Keratinocyte (primary cell): ENCODE data around the gene HSPBP1. TPM values are rescaled to one million over a fixed set of nuclear protein-coding genes. Genes with fewer than 3 reads are reported as not detected.

ENCODE experiments used
- DNase-seq: peaks from one replicate; pipeline ENCODE4 v3.0.0-alpha.2; 2011; ENCODE audit warnings: low read depth, missing footprints, low spot score
- FAIRE-seq: peaks from 2 replicates; lab custom pipeline; 2011; peaks lifted over from hg19 to GRCh38; lab: Jason Lieb, UNC
- H2AFZ ChIP-seq: 2 replicates; pipeline ENCODE4 v1.6.0; 2012; ENCODE audit warnings: low read length, control low read depth, inconsistent platforms; ENCODE audit not compliant: control insufficient read depth
- H3K27ac ChIP-seq: 2 replicates; pipeline ENCODE4 v1.5.1; 2011; ENCODE audit warnings: low read length; ENCODE audit not compliant: control insufficient read depth, insufficient read depth
- H3K27me3 ChIP-seq: 3 replicates; pipeline ENCODE4 v1.6.0; 2011; ENCODE audit warnings: low read length; ENCODE audit not compliant: control insufficient read depth, insufficient read depth; ENCODE audit errors: extremely low read depth
- H3K36me3 ChIP-seq, 2 experiments: 2 replicates in 1 of 2; 3 replicates in 1 of 2; pipeline ENCODE4 v1.5.1; 2011; ENCODE audit warnings: low read length in 2 of 2, mild to moderate bottlenecking in 1 of 2; ENCODE audit not compliant: control insufficient read depth in 2 of 2, insufficient read depth in 2 of 2; ENCODE audit errors: extremely low read depth in 1 of 2
- H3K4me1 ChIP-seq: 3 replicates; pipeline ENCODE4 v1.5.1; 2011; ENCODE audit warnings: low read length; ENCODE audit not compliant: control insufficient read depth, insufficient read depth; ENCODE audit errors: extremely low read depth
- H3K4me2 ChIP-seq: 3 replicates; pipeline ENCODE4 v1.6.0; 2011; ENCODE audit warnings: low read depth, low read length; ENCODE audit not compliant: control insufficient read depth, insufficient read depth; ENCODE audit errors: extremely low read depth
- H3K4me3 ChIP-seq, 3 experiments: fragments of 200-600 bp in 1 of 3; sonication (generic) in 1 of 3; 2 replicates in 2 of 3; 3 replicates in 1 of 3; pipeline ENCODE4 v1.5.1; 2011 to 2016; ENCODE audit warnings: low read length in 3 of 3, mild to moderate bottlenecking in 3 of 3, control low read depth in 2 of 3, inconsistent platforms in 1 of 3, low read depth in 1 of 3, mixed read lengths in 1 of 3, mixed run types in 1 of 3, moderate library complexity in 1 of 3; ENCODE audit not compliant: control insufficient read depth in 2 of 3, insufficient read depth in 2 of 3; ENCODE audit errors: extremely low read depth in 1 of 3
- H3K79me2 ChIP-seq: 2 replicates; pipeline ENCODE4 v1.6.0; 2012; ENCODE audit warnings: low read length; ENCODE audit not compliant: control insufficient read depth, insufficient read depth
- H3K9ac ChIP-seq: 3 replicates; pipeline ENCODE4 v1.6.0; 2011; ENCODE audit warnings: low read length; ENCODE audit not compliant: control insufficient read depth, insufficient read depth; ENCODE audit errors: extremely low read depth
- H3K9me1 ChIP-seq: 3 replicates; pipeline ENCODE4 v1.6.0; 2011; ENCODE audit warnings: low read length; ENCODE audit not compliant: control insufficient read depth, insufficient read depth; ENCODE audit errors: extremely low read depth
- H3K9me3 ChIP-seq: 2 replicates; pipeline ENCODE4 v1.5.1; 2012; ENCODE audit warnings: low read depth, low read length; ENCODE audit not compliant: control insufficient read depth
- H4K20me1 ChIP-seq: 3 replicates; pipeline ENCODE4 v1.6.0; 2011; ENCODE audit warnings: low read length; ENCODE audit not compliant: control insufficient read depth, insufficient read depth; ENCODE audit errors: extremely low read depth
- CTCF ChIP-seq, 3 experiments: IDR thresholded peaks in 1 of 3; conservative IDR thresholded peaks in 1 of 3; optimal IDR thresholded peaks in 1 of 3; 2 replicates in 2 of 3; 3 replicates in 1 of 3; pipeline versions ENCODE3 to v1.5.1; 2011; ENCODE audit warnings: low read length in 3 of 3, mild to moderate bottlenecking in 3 of 3, moderate library complexity in 2 of 3, control low read depth in 1 of 3, inconsistent platforms in 1 of 3; ENCODE audit not compliant: insufficient read depth in 2 of 3; ENCODE audit errors: extremely low read depth in 1 of 3
- EZH2 ChIP-seq: IDR thresholded peaks from one replicate; pipeline ENCODE4 v1.6.1; 2012; ENCODE audit warnings: inconsistent platforms, mild to moderate bottlenecking, low read length, moderate library complexity
- dilution Hi-C: fragments of 300-500 bp; cut with MboI; formaldehyde crosslinking; loops from one replicate; pipeline ENCODE4 v1.7.0; 2020; ENCODE audit warnings: low sequenced_read_pairs; ENCODE audit not compliant: extremely low pct_ligation_motif_present
- polyA plus RNA-seq, 5 experiments: library from polyadenylated mRNA; depleted of rRNA in 3 of 5; stranded (reverse) in 3 of 5; stranded (forward) in 1 of 5; unstranded in 1 of 5; fragments of >200 nt; gene quantifications; 1 replicate in 1 of 5; 2 replicates in 3 of 5; 3 replicates in 1 of 5; pipeline versions ENCODE4 v1.2.1 to v1.2.3, GENCODE V29; 2011 to 2012; ENCODE audit warnings: missing spikeins in 2 of 5, low read depth in 1 of 5, low replicate concordance in 1 of 5

HSPBP1 gene
- polyA plus RNA-seq, 1 donor (not counting 4 experiments of a cell fraction or from before 2014, with no cell fraction given) = 20.2 TPM

- TF ChIP-seq EZH2 (no peak), CTCF (optimal IDR thresholded peaks at IDR 0.05 in 1 of 3, IDR thresholded peaks at IDR 0.05 in 1 of 3, conservative IDR thresholded peaks at IDR 0.05 in 1 of 3; ENCODE audit: extremely low read depth in 1 of 3, insufficient read depth in 2 of 3, low read length in 3 of 3) (no peak)
- FAIRE-seq = no peak
- dilution Hi-C loops = no loop called here
Measured at GRCh38 chr19:55308281-55308680, 28.4 kb upstream of the HSPBP1 start.

GRCh38 chr19:55306712-55307111 lies 26.8 kb upstream of the HSPBP1 start:
- Histone ChIP-seq H3K4me2 (no peak overlapping the region), H2AFZ (no peak overlapping the region), H3K4me1 (no peaks in the 10 kb centered on the region), H3K36me3 (no peaks in the 10 kb centered on the region), H3K79me2 (no peaks in the 10 kb centered on the region), H3K27me3 (no peaks in the 10 kb centered on the region), H3K9me1 (no peaks in the 10 kb centered on the region), H3K27ac (no peak overlapping the region), H4K20me1 (no peaks in the 10 kb centered on the region), H3K4me3 (no peak overlapping the region), H3K9me3 (no peaks in the 10 kb centered on the region), H3K9ac (no peak overlapping the region)
- TF ChIP-seq CTCF (optimal IDR thresholded peaks at IDR 0.05 in 1 of 3, IDR thresholded peaks at IDR 0.05 in 1 of 3, conservative IDR thresholded peaks at IDR 0.05 in 1 of 3; ENCODE audit: extremely low read depth in 1 of 3, insufficient read depth in 2 of 3, low read length in 3 of 3) = no peak
- dilution Hi-C loops = no loop called here
- DNase-seq (no peak), FAIRE-seq (no peak)

More at GRCh38 chr19:55308281-55308680, 28.4 kb upstream of the HSPBP1 start:
- H3K9me1 ChIP-seq = no peaks in the 10 kb centered on the region
- H3K79me2 ChIP-seq = no peaks in the 10 kb centered on the region
- H4K20me1 ChIP-seq = no peaks in the 10 kb centered on the region
- H3K4me3 ChIP-seq = no peak overlapping the region
- no peaks in the 10 kb centered on the region for H3K27me3 ChIP-seq
- no peaks in the 10 kb centered on the region for H3K9me3 ChIP-seq
- H2AFZ ChIP-seq = no peak overlapping the region
- H3K9ac ChIP-seq = no peak overlapping the region
- no peak overlapping the region for H3K27ac ChIP-seq
- no peaks in the 10 kb centered on the region for H3K36me3 ChIP-seq
- DNase-seq = no peak
- H3K4me2 ChIP-seq = no peak overlapping the region
- no peaks in the 10 kb centered on the region for H3K4me1 ChIP-seq
